Stimulated activated CD4-positive, alpha-beta T cell treated with anti-CD3 and anti-CD28 coated beads, Interleukin-4, amount 100 ng/mL, for 24 hours (primary cell): ENCODE measurements around the gene TMEM125.

ENCODE experiments used
- DNase-seq: peaks from one replicate; pipeline ENCODE4 v3.0.0-alpha.2; 2020

TMEM125 gene

DNA sequence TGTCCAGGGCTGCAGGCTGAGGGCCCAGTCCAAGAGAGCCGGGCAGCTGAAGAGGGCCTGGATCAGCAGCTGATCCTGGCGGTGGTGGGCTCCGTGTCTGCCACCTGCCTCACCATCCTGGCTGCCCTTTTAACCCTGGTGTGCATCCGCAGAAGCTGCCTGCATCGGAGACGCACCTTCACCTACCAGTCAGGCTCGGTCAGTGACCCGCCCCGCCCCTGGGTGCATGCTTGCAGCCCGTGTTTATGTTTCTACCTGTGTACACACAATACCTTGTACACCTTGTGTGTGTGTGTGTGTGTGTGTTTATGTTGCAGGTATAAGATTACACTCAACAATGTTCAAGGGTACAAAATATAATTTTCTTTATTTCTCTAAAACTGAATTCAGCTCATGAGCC, 44.0 kb downstream of the TMEM125 start:
- DNase-seq: no peak

DNA sequence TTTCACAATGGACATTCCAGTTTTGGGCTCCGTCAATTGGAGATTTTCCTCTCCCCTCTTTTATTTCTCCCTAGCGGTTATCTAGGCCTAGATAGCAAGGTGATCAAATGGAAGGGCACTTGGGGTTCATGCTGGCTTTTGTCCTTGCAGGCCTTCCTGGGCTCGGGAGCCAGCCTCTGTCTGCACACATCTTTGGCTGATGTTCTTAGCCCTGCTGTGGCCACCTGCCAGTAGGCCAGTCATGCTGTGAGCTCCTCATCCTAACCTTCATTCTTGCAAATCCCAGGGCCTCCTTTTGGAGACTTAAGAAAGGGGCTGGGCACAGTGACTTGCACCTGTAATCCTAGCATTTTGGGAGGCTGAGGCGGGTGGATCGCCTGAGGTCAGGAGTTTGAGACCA, 44.5 kb downstream of the TMEM125 start:
- DNase-seq: no peak

DNA sequence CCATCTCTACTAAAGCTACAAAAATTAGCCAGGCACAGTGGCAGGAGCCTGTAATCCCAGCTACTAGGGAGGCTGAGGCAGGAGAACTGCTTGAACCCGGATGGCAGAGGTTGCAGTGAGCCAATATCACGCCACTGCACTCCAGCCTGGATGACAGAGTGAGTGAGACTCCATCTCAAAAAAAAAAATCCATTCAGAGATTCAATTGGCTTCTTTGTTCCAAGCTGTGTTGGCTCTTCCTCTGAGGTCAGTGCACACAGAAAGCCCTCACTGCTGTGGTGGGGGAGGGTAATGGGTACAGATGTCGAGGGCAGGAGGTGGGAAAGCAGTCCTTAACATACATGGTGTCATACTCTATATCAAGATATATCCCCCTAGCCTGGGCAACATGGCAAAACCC, 45.7 kb downstream of the TMEM125 start:
- DNase-seq: no peak

DNA sequence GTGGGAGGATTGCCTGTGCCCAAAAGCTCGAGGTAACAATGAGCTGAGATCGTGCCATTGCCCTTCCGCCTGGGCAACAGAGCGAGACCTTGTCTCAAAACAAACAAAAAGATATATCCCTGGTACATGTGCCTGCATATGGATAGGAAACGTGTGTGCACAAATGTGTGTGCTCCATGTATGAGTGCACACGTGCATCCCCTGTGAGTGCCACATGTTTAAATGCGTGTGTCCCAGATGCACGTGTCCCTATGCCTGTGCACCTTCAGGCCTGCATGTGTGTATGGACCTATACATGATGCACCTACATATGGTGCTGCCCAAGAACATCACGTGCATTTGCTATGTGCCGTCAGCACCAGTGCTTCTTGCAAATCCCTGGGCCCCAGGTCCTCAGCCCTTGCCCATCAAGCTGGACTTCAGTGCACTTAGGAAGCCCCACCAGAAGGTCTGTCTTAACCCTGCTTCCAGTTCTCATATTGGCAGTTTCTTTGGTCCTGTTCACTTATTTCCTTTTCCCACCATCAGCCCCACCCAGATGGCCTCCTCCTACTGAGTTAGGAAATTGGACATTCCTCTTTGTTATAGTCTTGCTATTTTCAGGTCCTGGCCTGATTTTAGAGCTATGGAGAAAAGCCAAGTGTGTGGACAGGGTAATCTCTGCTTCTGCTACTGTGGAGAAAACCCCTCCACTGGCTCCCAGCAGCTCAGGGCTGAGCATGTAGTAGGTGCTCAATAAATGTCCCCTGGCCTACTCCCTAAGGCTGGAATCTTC, 46.4 kb downstream of the TMEM125 start:
- no peak for DNase-seq

DNA sequence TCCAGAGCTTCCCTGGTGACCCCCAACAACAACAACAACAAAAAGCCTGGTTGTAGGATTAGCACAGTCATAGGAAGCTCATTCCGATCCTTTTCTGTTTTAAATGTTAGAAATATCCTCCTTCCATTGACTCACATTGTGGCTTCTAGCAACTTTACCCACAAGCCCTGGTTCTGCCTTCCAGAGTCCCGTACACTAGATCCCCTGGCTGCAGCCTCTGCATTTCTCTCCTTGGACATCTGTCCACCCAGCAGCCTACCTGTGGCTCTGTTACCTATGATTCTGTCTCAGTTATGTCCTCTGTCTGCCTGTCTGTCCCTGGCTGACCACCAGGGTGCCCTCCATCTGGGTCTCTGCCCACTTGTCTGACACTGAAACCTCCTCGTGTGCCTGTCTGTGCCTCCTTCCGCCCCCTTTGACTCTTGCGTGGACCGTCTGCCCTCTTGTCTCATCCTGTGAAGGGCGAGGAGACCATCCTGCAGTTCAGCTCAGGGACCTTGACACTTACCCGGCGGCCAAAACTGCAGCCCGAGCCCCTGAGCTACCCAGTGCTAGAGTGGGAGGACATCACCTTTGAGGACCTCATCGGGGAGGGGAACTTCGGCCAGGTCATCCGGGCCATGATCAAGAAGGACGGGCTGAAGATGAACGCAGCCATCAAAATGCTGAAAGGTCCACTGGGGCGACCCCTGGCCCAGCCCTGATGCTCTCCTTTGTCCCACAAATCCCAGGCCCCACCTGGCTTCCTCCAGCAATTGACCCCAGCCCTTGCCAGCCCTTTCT, 47.1 kb downstream of the TMEM125 start:
- DNase-seq: no peak

DNA sequence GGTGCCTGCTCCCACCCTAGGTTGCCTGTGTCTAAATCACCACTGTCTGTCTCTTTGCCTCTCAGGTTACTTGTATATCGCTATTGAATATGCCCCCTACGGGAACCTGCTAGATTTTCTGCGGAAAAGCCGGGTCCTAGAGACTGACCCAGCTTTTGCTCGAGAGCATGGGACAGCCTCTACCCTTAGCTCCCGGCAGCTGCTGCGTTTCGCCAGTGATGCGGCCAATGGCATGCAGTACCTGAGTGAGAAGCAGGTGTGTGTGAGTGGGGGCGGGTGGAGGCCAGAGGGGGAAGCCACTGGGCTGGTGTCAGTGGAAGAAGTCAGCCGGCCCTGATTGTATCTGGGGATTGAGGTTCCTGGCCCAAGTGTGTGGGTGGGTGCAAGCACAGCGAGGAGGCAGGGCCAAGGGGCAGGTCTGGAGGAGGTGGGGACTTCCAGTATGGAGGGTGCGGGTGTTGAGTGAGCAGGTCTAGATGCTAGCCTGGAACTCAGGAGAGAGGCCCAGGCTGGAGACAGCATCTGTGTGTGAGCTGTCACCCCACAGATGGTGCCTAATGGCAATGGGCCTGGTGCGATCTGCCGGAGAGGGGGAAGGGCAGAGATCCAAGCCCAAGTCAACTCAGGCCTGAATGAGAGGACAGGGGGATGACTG, 48.2 kb downstream of the TMEM125 start:
- no peak for DNase-seq

DNA sequence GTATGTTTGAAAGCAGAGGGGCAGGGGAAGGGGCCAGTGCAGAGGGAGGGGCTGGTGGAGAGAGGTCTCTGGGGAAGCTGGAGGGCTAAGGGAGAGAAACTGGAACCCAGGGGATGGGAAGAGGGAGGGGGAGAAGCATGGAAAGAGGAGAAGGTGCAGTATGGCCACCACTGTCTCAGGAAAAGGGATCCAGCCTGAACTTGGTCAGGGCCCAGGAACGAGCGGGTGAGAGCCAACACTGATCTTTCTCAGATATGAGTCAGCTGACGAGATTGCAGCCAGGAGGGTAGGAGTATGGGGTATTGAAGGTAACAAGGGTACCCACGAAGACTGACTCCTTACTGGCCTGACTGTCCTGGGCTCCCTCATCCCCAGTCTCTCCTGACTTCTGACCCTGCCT, 49.0 kb downstream of the TMEM125 start:
- no peak for DNase-seq

DNA sequence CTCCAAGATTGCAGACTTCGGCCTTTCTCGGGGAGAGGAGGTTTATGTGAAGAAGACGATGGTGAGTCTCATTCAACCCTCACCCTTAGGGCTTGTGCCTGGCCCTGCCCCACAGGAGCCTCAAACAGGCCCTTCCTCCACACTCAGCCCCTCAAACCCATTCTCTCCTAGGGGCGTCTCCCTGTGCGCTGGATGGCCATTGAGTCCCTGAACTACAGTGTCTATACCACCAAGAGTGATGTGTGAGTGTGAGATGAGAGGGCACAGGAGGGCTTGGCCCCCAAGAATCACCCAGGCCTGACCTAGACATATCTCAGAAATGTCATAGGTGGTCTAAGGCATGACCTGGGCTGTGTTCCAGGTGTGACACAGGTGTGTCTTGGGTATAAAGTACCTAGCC, 49.5 kb downstream of the TMEM125 start:
- no peak for DNase-seq

DNA sequence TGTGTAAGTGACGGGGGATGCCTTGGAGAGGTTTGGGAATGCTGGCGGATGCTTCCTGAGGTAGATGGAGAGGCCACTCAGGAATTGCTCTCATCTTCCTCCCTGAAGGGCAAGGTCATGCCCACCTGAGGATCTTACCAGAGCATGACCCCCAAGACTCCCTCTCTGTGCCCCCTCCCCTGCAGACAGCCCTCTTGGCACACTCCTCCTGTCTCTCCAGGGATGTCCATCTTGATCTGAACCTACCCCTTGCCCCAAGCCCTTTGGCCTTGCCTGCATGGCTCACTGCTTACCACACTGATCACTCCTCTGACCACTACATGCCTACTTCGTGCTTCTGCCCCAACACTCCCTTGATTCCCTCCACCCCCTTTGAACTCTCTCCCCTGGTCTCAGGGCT, 50.0 kb downstream of the TMEM125 start:
- no peak for DNase-seq

DNA sequence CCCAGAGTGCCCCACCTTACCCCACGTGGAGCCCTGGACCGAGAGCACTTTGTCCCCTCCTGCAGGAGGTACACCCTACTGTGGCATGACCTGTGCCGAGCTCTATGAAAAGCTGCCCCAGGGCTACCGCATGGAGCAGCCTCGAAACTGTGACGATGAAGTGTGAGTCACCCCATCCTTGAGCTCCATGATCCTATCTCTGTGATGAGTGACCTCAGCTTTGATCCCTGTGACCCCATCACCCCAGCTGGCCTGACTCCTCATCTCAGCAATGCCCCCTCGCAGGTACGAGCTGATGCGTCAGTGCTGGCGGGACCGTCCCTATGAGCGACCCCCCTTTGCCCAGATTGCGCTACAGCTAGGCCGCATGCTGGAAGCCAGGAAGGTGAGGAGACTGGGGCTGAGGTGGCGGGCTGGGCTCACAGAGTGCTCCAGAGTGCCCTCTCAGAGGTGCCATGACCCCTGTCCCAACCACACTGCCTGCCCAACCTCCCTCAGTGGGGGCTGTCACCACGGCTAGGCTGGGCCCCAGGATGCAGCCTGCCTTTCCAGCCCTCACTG, 51.6 kb downstream of the TMEM125 start:
- no peak for DNase-seq

DNA sequence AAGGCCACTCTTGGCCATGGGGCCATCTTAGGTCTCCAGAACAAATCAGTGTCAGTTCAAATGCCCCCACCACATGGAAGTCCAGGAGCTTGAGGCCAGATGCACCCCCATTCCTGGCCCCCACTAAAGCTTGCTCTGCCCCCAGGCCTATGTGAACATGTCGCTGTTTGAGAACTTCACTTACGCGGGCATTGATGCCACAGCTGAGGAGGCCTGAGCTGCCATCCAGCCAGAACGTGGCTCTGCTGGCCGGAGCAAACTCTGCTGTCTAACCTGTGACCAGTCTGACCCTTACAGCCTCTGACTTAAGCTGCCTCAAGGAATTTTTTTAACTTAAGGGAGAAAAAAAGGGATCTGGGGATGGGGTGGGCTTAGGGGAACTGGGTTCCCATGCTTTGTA, 52.7 kb downstream of the TMEM125 start:
- no peak for DNase-seq
